ENCODE results near the gene GGT7.
A peak's percentile ranks its signal among the peaks of the same experiment; 100 is the strongest.
"Not testable (repeated sequence)": the region's sequence is repeated elsewhere in the genome, so short reads cannot be mapped to it uniquely, and the experiment has no call there.

Gene GGT7

GRCh38 chr20:34884260-34884659 lies 11.6 kb upstream of the GGT7 start:
- DNase-seq (ENCODE audit: insufficient read length, low spot score) (no peak), FAIRE-seq (no peak)

- FAIRE-seq (no peak), DNase-seq (ENCODE audit: insufficient read length, low spot score) (no peak)
Observed at GRCh38 chr20:34883809-34884208, 11.2 kb upstream of the GGT7 start.

DNA sequence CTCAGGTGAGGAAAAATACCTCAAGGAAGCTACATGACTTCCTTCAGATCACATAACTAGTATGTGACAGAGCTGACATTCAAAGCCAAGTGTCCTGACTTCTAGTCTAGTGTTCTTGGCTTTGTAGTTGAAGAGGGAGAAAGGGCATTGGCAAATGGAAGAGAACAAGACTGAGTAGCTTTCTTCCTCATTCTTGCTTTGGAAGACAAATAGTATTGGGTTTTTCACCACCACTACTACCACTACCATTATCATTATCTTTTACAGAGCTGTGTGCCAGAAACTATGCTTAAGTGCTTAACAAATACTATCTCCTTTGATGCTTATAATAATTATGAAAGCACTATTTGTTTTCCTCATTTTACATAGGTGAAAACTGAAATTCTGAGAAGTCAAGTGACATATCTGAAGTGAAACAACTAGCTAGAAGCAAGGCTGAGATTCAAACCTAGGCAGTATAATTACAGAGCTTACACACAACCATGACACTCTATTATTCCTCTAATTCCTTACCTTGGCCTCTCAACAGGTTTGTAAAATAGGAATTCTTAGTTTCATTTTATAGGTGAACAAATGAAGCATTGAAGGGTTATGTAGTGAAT lies 10.5 kb upstream of the GGT7 start:
- DNase-seq (ENCODE audit: insufficient read length, low spot score) (no peak), FAIRE-seq (no peak)

DNA sequence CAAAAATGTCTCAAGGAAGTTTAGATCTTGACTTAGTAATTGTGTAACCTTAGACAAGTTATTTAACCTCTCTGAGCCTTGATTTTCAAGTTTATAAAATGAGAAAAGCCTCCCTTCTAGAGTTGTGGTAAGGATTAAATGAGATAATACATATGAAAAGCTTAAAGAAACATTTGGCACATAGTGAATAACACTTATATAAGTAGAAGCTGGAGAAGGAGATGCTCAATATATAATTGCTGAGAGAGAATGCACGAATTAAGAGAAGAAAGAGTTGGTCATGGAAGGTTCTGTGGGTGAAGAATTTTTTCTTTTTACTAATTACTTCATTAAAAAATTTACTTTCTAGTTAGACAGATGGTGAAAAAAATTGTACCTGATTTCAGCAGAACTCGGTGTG lies 9.0 kb upstream of the GGT7 start:
- DNase-seq (ENCODE audit: insufficient read length, low spot score) = no peak
- FAIRE-seq = no peak

DNA sequence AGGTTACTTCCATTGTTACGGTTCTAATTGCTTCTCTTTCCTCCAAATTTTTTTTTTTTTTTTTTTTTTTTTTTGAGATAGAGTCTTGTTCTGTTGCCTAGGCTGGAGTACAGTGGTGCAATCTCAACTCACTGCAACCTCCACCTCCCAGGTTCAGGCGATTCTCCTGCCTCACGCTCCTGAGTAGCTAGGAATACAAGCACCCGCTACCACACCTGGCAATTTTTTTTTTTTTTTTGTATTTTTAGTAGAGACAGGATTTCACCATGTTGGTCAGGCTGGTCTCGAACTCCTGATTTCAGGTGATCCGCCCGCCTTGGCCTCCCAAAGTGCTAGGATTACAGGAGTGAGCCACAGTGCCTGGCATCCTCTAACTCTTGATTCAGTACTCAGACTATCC lies 8.3 kb upstream of the GGT7 start:
- not testable (repeated sequence) for DNase-seq (ENCODE audit: insufficient read length, low spot score); FAIRE-seq

GRCh38 chr20:34880215-34880850 lies 7.7 kb upstream of the GGT7 start:
- FAIRE-seq (no peak), DNase-seq (ENCODE audit: insufficient read length, low spot score) (no peak)

GRCh38 chr20:34876406-34877282 lies 4.0 kb upstream of the GGT7 start, which contains the start of gene ACSS2:
Gene ACSS2, plus strand, starts transcription at chr20:34876612. Its CDS starts 34 bp downstream, at chr20:34876646.
- DNase-seq (ENCODE audit: insufficient read length, low spot score) (peak; percentile 57), FAIRE-seq (peak; percentile 76)

GRCh38 chr20:34875642-34876405 lies 3.2 kb upstream of the GGT7 start:
- FAIRE-seq (no peak), DNase-seq (ENCODE audit: insufficient read length, low spot score) (no peak)

DNA sequence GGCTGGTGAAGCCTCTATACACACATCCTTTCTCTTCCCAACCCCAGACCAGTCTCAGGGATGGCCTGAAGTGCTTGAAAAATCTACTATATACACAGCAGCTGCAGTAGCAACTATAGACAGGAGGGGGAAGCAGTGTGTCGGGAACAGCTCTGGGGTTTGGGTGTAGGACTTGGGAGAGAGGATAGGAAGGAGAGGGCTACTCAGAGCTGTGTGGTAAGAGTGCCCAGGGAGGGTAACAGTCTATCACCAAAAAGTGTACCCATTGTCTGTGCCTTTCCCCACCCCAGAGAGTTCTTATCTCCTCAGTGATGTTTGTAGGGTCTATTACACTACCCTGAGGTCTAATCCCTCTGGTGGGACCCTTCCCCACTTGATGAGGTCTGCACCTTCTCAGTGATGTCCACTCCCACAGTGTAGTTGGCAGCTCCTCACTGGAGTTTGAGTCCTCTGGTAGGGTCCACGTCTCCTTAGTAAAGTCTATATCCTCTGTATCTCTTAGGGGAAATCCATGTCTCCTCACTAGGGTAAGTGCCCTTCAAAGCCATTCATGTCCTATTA lies 1.5 kb upstream of the GGT7 start:
- DNase-seq (ENCODE audit: insufficient read length, low spot score) (no peak), FAIRE-seq (peak; percentile 59)

DNA sequence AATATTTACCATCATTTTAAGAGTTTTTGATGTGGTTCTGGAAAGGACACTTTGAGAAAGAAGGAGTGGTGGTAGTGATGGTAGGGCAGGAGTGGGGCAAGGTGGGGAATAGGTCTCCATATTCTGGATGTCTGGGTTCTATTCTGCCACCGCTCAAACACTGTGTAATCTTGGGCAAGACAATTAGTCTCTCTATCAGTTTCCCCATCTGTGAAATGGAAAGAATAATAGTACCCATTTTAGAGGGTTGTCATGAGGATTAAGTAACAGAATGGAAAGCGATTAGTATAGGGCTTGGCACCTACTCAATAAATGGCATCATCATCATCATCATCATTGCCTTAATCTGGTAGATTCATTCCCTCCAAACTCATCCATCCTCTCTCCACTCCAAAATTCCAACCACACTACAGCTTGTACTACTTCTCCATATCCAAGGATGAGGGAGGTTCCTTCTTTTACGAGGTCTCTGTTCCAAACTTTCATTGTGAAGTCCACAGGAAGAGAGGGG lies 982 bp upstream of the GGT7 start:
- FAIRE-seq (no peak), DNase-seq (ENCODE audit: insufficient read length, low spot score) (no peak)

GRCh38 chr20:34871966-34872621 lies 562 bp downstream of the GGT7 start:
- no peak for FAIRE-seq

GRCh38 chr20:34871320-34871926 lies 1.2 kb downstream of the GGT7 start:
- no peak for FAIRE-seq
- no peak for DNase-seq (ENCODE audit: insufficient read length, low spot score)

More at GRCh38 chr20:34871966-34872621, 562 bp downstream of the GGT7 start:
- no peak for DNase-seq (ENCODE audit: insufficient read length, low spot score)

GRCh38 chr20:34864216-34864615 lies 8.4 kb downstream of the GGT7 start:
- FAIRE-seq (no peak), DNase-seq (ENCODE audit: insufficient read length, low spot score) (no peak)

GRCh38 chr20:34863421-34863965 lies 9.2 kb downstream of the GGT7 start:
- no peak for FAIRE-seq
- DNase-seq (ENCODE audit: insufficient read length, low spot score) = no peak

GRCh38 chr20:34862724-34863123 lies 9.9 kb downstream of the GGT7 start:
- DNase-seq (ENCODE audit: insufficient read length, low spot score) (no peak), FAIRE-seq (no peak)

GRCh38 chr20:34861386-34862084 lies 11.1 kb downstream of the GGT7 start:
- no peak for DNase-seq (ENCODE audit: insufficient read length, low spot score)

GRCh38 chr20:34859826-34860545 lies 12.7 kb downstream of the GGT7 start:
- FAIRE-seq (no peak), DNase-seq (ENCODE audit: insufficient read length, low spot score) (no peak)

More at GRCh38 chr20:34861386-34862084, 11.1 kb downstream of the GGT7 start:
- FAIRE-seq = no peak

- no peak for FAIRE-seq
- no peak for DNase-seq (ENCODE audit: insufficient read length, low spot score)
Observed at GRCh38 chr20:34859367-34859766, 13.3 kb downstream of the GGT7 start.

All from GM19239 (cell line).